Measurements from ENCODE around the gene FHL2.

Gene FHL2

DNA sequence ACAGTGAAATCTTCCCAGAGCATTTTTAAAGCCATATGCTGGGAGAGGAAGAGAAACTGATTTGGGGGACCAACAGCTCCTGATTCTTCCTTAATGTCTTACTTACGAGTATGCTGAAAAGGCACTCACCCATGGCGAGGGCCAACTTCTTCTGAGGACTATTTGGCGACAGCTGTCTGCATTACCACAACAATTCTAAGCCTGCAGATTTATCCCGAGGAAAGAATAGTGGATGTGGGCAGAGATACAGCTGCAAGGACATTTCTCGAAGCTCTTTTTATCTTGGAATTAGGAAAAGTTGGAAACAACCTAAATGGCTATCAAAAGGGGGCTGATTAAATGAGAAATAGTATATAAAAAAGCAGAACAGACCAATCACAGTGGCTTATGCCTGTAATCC is 40.3 kb upstream of the FHL2 start:
- H3K4ac ChIP-seq (ENCODE audit: low read depth in 1 of 2, low read length in 2 of 2) = peak overlapping the region; percentile 80 to 81
- no peak overlapping the region for H2AK5ac ChIP-seq (ENCODE audit: low read length, severe bottlenecking)
- no peaks in the 10 kb centered on the region for H3K9me3 ChIP-seq (ENCODE audit: control insufficient read depth, low read length)
- H3K18ac ChIP-seq (ENCODE audit: low read depth in 1 of 2, low read length in 2 of 2) = peak overlapping the region; percentile 89 to 97
- DNase-seq = no peak
- no peaks in the 10 kb centered on the region for H3K36me3 ChIP-seq (ENCODE audit: control insufficient read depth in 1 of 2, insufficient read depth in 2 of 2, low read depth in 1 of 2, low read length in 2 of 2)
- no peak overlapping the region for H2AFZ ChIP-seq (ENCODE audit: low read depth, low read length)
- H2BK5ac ChIP-seq (ENCODE audit: low read depth, low read length, poor library complexity, severe bottlenecking) = no peak overlapping the region
- H3K4me1 ChIP-seq (ENCODE audit: control insufficient read depth, insufficient read depth, low read depth, low read length) = peaks cover 17% of the 10 kb centered on the region
- WGBS = 70% methylated on average over 5 of the region's 5 CpGs
- H3K4me2 ChIP-seq (ENCODE audit: low read length, poor library complexity, severe bottlenecking) = no peak overlapping the region
- H3K4me3 ChIP-seq (ENCODE audit: insufficient read depth in 1 of 2, low read depth in 1 of 2, low read length in 2 of 2) = no peak overlapping the region
- no peak overlapping the region for H3K27ac ChIP-seq (ENCODE audit: low read length, poor library complexity, severe bottlenecking)
- H3K79me1 ChIP-seq (replicated peaks; ENCODE audit: low read length, poor library complexity, severe bottlenecking) = no peaks in the 10 kb centered on the region
- H4K8ac ChIP-seq (ENCODE audit: low read length) = peak overlapping the region; percentile 51
- no peak overlapping the region for H3K14ac ChIP-seq (ENCODE audit: low read length in 2 of 2)
- no peak overlapping the region for H3K9ac ChIP-seq (ENCODE audit: low read length)
- peak overlapping the region; percentile 97 for H2BK120ac ChIP-seq (ENCODE audit: low read depth, low read length)
- H2BK12ac ChIP-seq (ENCODE audit: low read length in 2 of 2) = peak overlapping the region in 1 of 2 experiments; percentile 85
- H4K91ac ChIP-seq (ENCODE audit: low read length) = no peak overlapping the region
- H2BK15ac ChIP-seq (ENCODE audit: low read depth, poor library complexity, severe bottlenecking) = no peak overlapping the region
- no peak overlapping the region for H3K23ac ChIP-seq (ENCODE audit: low read length in 2 of 2)
- peaks cover 0 to 37% of the 10 kb centered on the region in 2 experiments for H3K27me3 ChIP-seq (ENCODE audit: control insufficient read depth in 1 of 2, insufficient read depth in 1 of 2, low read length in 2 of 2)

GRCh38 chr2:105438104-105438929 is 39.5 kb upstream of the FHL2 start:
- no peak overlapping the region for H2BK5ac ChIP-seq (ENCODE audit: low read depth, low read length, poor library complexity, severe bottlenecking)
- peak overlapping the region; percentile 96 to 97 for H3K18ac ChIP-seq (ENCODE audit: low read depth in 1 of 2, low read length in 2 of 2)
- H3K4me1 ChIP-seq (ENCODE audit: control insufficient read depth, insufficient read depth, low read depth, low read length) = peaks cover 10% of the 10 kb centered on the region
- no peaks in the 10 kb centered on the region for H3K36me3 ChIP-seq (ENCODE audit: control insufficient read depth in 1 of 2, insufficient read depth in 2 of 2, low read depth in 1 of 2, low read length in 2 of 2)
- peak overlapping the region; percentile 21 for H2AK5ac ChIP-seq (ENCODE audit: low read length, severe bottlenecking)
- H3K27me3 ChIP-seq (ENCODE audit: control insufficient read depth in 1 of 2, insufficient read depth in 1 of 2, low read length in 2 of 2) = peaks cover 0 to 29% of the 10 kb centered on the region in 2 experiments
- H2AFZ ChIP-seq (ENCODE audit: low read depth, low read length) = no peak overlapping the region
- peak overlapping the region in 1 of 2 experiments; percentile 96 for H3K14ac ChIP-seq (ENCODE audit: low read length in 2 of 2)
- H3K9me3 ChIP-seq (ENCODE audit: control insufficient read depth, low read length) = no peaks in the 10 kb centered on the region
- H3K9ac ChIP-seq (ENCODE audit: low read length) = no peak overlapping the region
- peak; percentile 82 for DNase-seq
- peak overlapping the region; percentile 95 for H4K8ac ChIP-seq (ENCODE audit: low read length)
- peak overlapping the region; percentile 9 to 93 for H2BK12ac ChIP-seq (ENCODE audit: low read length in 2 of 2)
- peak overlapping the region; percentile 98 for H4K91ac ChIP-seq (ENCODE audit: low read length)
- no peaks in the 10 kb centered on the region for H3K79me1 ChIP-seq (replicated peaks; ENCODE audit: low read length, poor library complexity, severe bottlenecking)
- H2BK15ac ChIP-seq (ENCODE audit: low read depth, poor library complexity, severe bottlenecking) = peak overlapping the region; percentile 8
- H3K4me3 ChIP-seq (ENCODE audit: insufficient read depth in 1 of 2, low read depth in 1 of 2, low read length in 2 of 2) = no peak overlapping the region
- H3K4me2 ChIP-seq (ENCODE audit: low read length, poor library complexity, severe bottlenecking) = peak overlapping the region; percentile 5
- peak overlapping the region; percentile 81 to 85 for H3K4ac ChIP-seq (ENCODE audit: low read depth in 1 of 2, low read length in 2 of 2)
- 2% methylated on average over 10 of the region's 10 CpGs for WGBS
- peak overlapping the region; percentile 50 for H3K27ac ChIP-seq (ENCODE audit: low read length, poor library complexity, severe bottlenecking)
- peak overlapping the region in 1 of 2 experiments; percentile 90 for H3K23ac ChIP-seq (ENCODE audit: low read length in 2 of 2)
- peak overlapping the region; percentile 97 for H2BK120ac ChIP-seq (ENCODE audit: low read depth, low read length)

GRCh38 chr2:105437708-105438103 is 38.9 kb upstream of the FHL2 start:
- peak overlapping the region in 1 of 2 experiments; percentile 97 for H3K18ac ChIP-seq (ENCODE audit: low read depth in 1 of 2, low read length in 2 of 2)
- no peak overlapping the region for H2BK5ac ChIP-seq (ENCODE audit: low read depth, low read length, poor library complexity, severe bottlenecking)
- no peak overlapping the region for H2BK15ac ChIP-seq (ENCODE audit: low read depth, poor library complexity, severe bottlenecking)
- no peaks in the 10 kb centered on the region for H3K79me1 ChIP-seq (replicated peaks; ENCODE audit: low read length, poor library complexity, severe bottlenecking)
- no peak overlapping the region for H4K91ac ChIP-seq (ENCODE audit: low read length)
- H3K23ac ChIP-seq (ENCODE audit: low read length in 2 of 2) = no peak overlapping the region
- H2BK120ac ChIP-seq (ENCODE audit: low read depth, low read length) = no peak overlapping the region
- H3K14ac ChIP-seq (ENCODE audit: low read length in 2 of 2) = no peak overlapping the region
- H3K4me2 ChIP-seq (ENCODE audit: low read length, poor library complexity, severe bottlenecking) = no peak overlapping the region
- no peaks in the 10 kb centered on the region for H3K9me3 ChIP-seq (ENCODE audit: control insufficient read depth, low read length)
- H3K4ac ChIP-seq (ENCODE audit: low read depth in 1 of 2, low read length in 2 of 2) = no peak overlapping the region
- H3K36me3 ChIP-seq (ENCODE audit: control insufficient read depth in 1 of 2, insufficient read depth in 2 of 2, low read depth in 1 of 2, low read length in 2 of 2) = no peaks in the 10 kb centered on the region
- peak overlapping the region; percentile 50 for H3K27ac ChIP-seq (ENCODE audit: low read length, poor library complexity, severe bottlenecking)
- H3K27me3 ChIP-seq (ENCODE audit: control insufficient read depth in 1 of 2, insufficient read depth in 1 of 2, low read length in 2 of 2) = peaks cover 0 to 26% of the 10 kb centered on the region in 2 experiments
- H2AK5ac ChIP-seq (ENCODE audit: low read length, severe bottlenecking) = no peak overlapping the region
- 0% methylated on average over 3 of the region's 3 CpGs for WGBS
- H2BK12ac ChIP-seq (ENCODE audit: low read length in 2 of 2) = no peak overlapping the region
- no peak overlapping the region for H3K4me3 ChIP-seq (ENCODE audit: insufficient read depth in 1 of 2, low read depth in 1 of 2, low read length in 2 of 2)
- peaks cover 10% of the 10 kb centered on the region for H3K4me1 ChIP-seq (ENCODE audit: control insufficient read depth, insufficient read depth, low read depth, low read length)
- no peak overlapping the region for H2AFZ ChIP-seq (ENCODE audit: low read depth, low read length)
- peak; percentile 96 for DNase-seq
- H4K8ac ChIP-seq (ENCODE audit: low read length) = no peak overlapping the region
- no peak overlapping the region for H3K9ac ChIP-seq (ENCODE audit: low read length)

GRCh38 chr2:105432749-105433148 is 33.9 kb upstream of the FHL2 start:
- no peak overlapping the region for H3K23ac ChIP-seq (ENCODE audit: low read length in 2 of 2)
- H3K14ac ChIP-seq (ENCODE audit: low read length in 2 of 2) = no peak overlapping the region
- H3K27me3 ChIP-seq (ENCODE audit: control insufficient read depth in 1 of 2, insufficient read depth in 1 of 2, low read length in 2 of 2) = peaks cover 0 to 20% of the 10 kb centered on the region in 2 experiments
- H3K27ac ChIP-seq (ENCODE audit: low read length, poor library complexity, severe bottlenecking) = no peak overlapping the region
- no peak overlapping the region for H4K8ac ChIP-seq (ENCODE audit: low read length)
- no peak overlapping the region for H2BK15ac ChIP-seq (ENCODE audit: low read depth, poor library complexity, severe bottlenecking)
- no peaks in the 10 kb centered on the region for H3K4me1 ChIP-seq (ENCODE audit: control insufficient read depth, insufficient read depth, low read depth, low read length)
- H2BK5ac ChIP-seq (ENCODE audit: low read depth, low read length, poor library complexity, severe bottlenecking) = no peak overlapping the region
- H4K91ac ChIP-seq (ENCODE audit: low read length) = no peak overlapping the region
- no peak overlapping the region for H3K4ac ChIP-seq (ENCODE audit: low read depth in 1 of 2, low read length in 2 of 2)
- no peaks in the 10 kb centered on the region for H3K9me3 ChIP-seq (ENCODE audit: control insufficient read depth, low read length)
- H3K9ac ChIP-seq (ENCODE audit: low read length) = no peak overlapping the region
- H2AK5ac ChIP-seq (ENCODE audit: low read length, severe bottlenecking) = no peak overlapping the region
- H3K18ac ChIP-seq (ENCODE audit: low read depth in 1 of 2, low read length in 2 of 2) = peak overlapping the region in 1 of 2 experiments; percentile 5
- peak; percentile 71 for DNase-seq
- 100% methylated on average over 3 of the region's 4 CpGs for WGBS
- peak overlapping the region in 1 of 2 experiments; percentile 42 for H2BK12ac ChIP-seq (ENCODE audit: low read length in 2 of 2)
- H3K4me2 ChIP-seq (ENCODE audit: low read length, poor library complexity, severe bottlenecking) = no peak overlapping the region
- H3K79me1 ChIP-seq (replicated peaks; ENCODE audit: low read length, poor library complexity, severe bottlenecking) = no peaks in the 10 kb centered on the region
- H2AFZ ChIP-seq (ENCODE audit: low read depth, low read length) = no peak overlapping the region
- no peak overlapping the region for H3K4me3 ChIP-seq (ENCODE audit: insufficient read depth in 1 of 2, low read depth in 1 of 2, low read length in 2 of 2)
- H2BK120ac ChIP-seq (ENCODE audit: low read depth, low read length) = no peak overlapping the region
- H3K36me3 ChIP-seq (ENCODE audit: control insufficient read depth in 1 of 2, insufficient read depth in 2 of 2, low read depth in 1 of 2, low read length in 2 of 2) = no peaks in the 10 kb centered on the region
